HepG2 (cell line): ENCODE results near the gene PTPRH. TPM values are rescaled to one million over a fixed set of nuclear protein-coding genes. Genes with fewer than 3 reads are reported as not detected.
A peak's percentile ranks its signal among the peaks of the same experiment; 100 is the strongest.

Experiments used
- ATAC-seq: fragments of 200-7000 bp; cut with Tn5 transposase; 3 replicates; pipeline ENCODE4 v1.9.1; 2020; ENCODE audit warnings: mild to moderate bottlenecking, moderate library complexity
- BruUV-seq: library from RNA; stranded (reverse); fragments of 400-500 nt; replicated peaks from 2 replicates; lab custom pipeline; 2021; lab: Mats Ljungman, UMichigan
- CTCF ChIA-PET: fragments of 300-600 bp; formaldehyde crosslinking; extraction: SDS; loops from one replicate; lab custom pipeline; 2021; ENCODE audit warnings: low total read pairs, inconsistent platforms, low intra/inter-chr PET ratio; lab: Yijun Ruan, JAX
- POLR2A ChIA-PET: fragments of 350-600 bp; sonication (Branson Sonifier 250); formaldehyde crosslinking; loops from one replicate; lab custom pipeline; 2020; ENCODE audit warnings: antibody characterized with exemption, inconsistent platforms; lab: Yijun Ruan, JAX
- DNase-seq: peaks from one replicate; pipeline ENCODE4 v3.0.0-alpha.2; 2015; ENCODE audit warnings: low spot score
- FAIRE-seq: peaks from 3 replicates; lab custom pipeline; 2011; peaks lifted over from hg19 to GRCh38; lab: Jason Lieb, UNC
- H2AFZ ChIP-seq: one replicate; pipeline ENCODE4 v1.6.1; 2011; ENCODE audit warnings: low read length, inconsistent platforms
- H3K27ac ChIP-seq: fragments of 300-600 bp; 3 replicates; pipeline ENCODE4 v1.8.0; 2011; ENCODE audit warnings: mixed run types, mild to moderate bottlenecking, mixed read lengths, low read length, inconsistent platforms; ENCODE audit not compliant: insufficient read depth; ENCODE audit errors: extremely low read length
- H3K27me3 ChIP-seq, 2 experiments: fragments of 200-600 bp in 1 of 2; 2 replicates in 1 of 2; 3 replicates in 1 of 2; pipeline versions ENCODE4 v1.6.0 to v1.8.0; 2011; ENCODE audit warnings: low read length in 2 of 2, mild to moderate bottlenecking in 2 of 2, moderate library complexity in 2 of 2, inconsistent platforms in 1 of 2; ENCODE audit not compliant: insufficient read depth in 2 of 2, control insufficient read depth in 1 of 2
- H3K36me3 ChIP-seq, 2 experiments: fragments of 200-600 bp in 1 of 2; replicated peaks in 1 of 2; 2 replicates in 1 of 2; 3 replicates in 1 of 2; pipeline versions ENCODE4 v1.5.1 to v1.8.0; 2011; ENCODE audit warnings: low read length in 2 of 2, inconsistent platforms in 1 of 2; ENCODE audit not compliant: insufficient read depth in 2 of 2, control insufficient read depth in 1 of 2
- H3K4me1 ChIP-seq: 2 replicates; pipeline ENCODE4 v1.5.1; 2012; ENCODE audit warnings: low read length, inconsistent platforms; ENCODE audit not compliant: insufficient read depth
- H3K4me2 ChIP-seq: 2 replicates; pipeline ENCODE4 v1.6.0; 2011; ENCODE audit warnings: low read depth, low read length, inconsistent platforms
- H3K4me3 ChIP-seq, 3 experiments: fragments of 200-600 bp in 1 of 3; sonication (generic), shearing (Covaris generic) in 1 of 3; replicated peaks in 1 of 3; 2 replicates each; pipeline ENCODE4 v1.5.1; 2011 to 2016; ENCODE audit warnings: low read length in 3 of 3, inconsistent platforms in 2 of 3, low read depth in 2 of 3, mild to moderate bottlenecking in 2 of 3, control low read depth in 1 of 3, mixed read lengths in 1 of 3; ENCODE audit not compliant: insufficient read depth in 1 of 3
- H3K79me2 ChIP-seq: one replicate; pipeline ENCODE4 v1.6.1; 2011; ENCODE audit warnings: low read length, inconsistent platforms; ENCODE audit not compliant: insufficient read depth
- H3K9ac ChIP-seq: 2 replicates; pipeline ENCODE4 v1.6.0; 2011; ENCODE audit warnings: mild to moderate bottlenecking, low read depth, low read length, inconsistent platforms; ENCODE audit not compliant: insufficient read depth
- H3K9me3 ChIP-seq: 2 replicates; pipeline ENCODE4 v1.5.1; 2012; ENCODE audit warnings: mild to moderate bottlenecking, low read length
- H4K20me1 ChIP-seq: 2 replicates; pipeline ENCODE4 v1.6.0; 2011; ENCODE audit warnings: inconsistent platforms, mild to moderate bottlenecking, low read length, moderate library complexity; ENCODE audit not compliant: insufficient read depth
- AGO2 ChIP-seq: fragments of 200-400 bp; formaldehyde crosslinking; optimal IDR thresholded peaks from 2 replicates; pipeline ENCODE3; 2017; ENCODE audit warnings: mild to moderate bottlenecking, low read depth, low read length, moderate library complexity
- ATAD3A ChIP-seq: sonication (generic); formaldehyde crosslinking; IDR thresholded peaks from 2 replicates; pipeline ENCODE4 v1.4.0; 2020; ENCODE audit warnings: missing genetic modification reagents
- FOSL2 ChIP-seq: sonication (generic); formaldehyde crosslinking; IDR thresholded peaks from 2 replicates; pipeline ENCODE4 v1.4.0; 2020; ENCODE audit warnings: missing genetic modification reagents
- HNRNPL ChIP-seq: fragments of 200-400 bp; formaldehyde crosslinking; IDR thresholded peaks from 2 replicates; pipeline ENCODE4 v1.6.1; 2017; ENCODE audit warnings: mild to moderate bottlenecking, low read depth, low read length
- PHF5A ChIP-seq: IDR thresholded peaks from one replicate; pipeline ENCODE4 v1.6.1; 2018; ENCODE audit warnings: low read depth, missing genetic modification reagents; ENCODE audit not compliant: unreplicated experiment
- RBM22 ChIP-seq: fragments of 200-400 bp; formaldehyde crosslinking; optimal IDR thresholded peaks from 2 replicates; pipeline ENCODE3; 2017; ENCODE audit warnings: mild to moderate bottlenecking, low read length, moderate library complexity
- ZBTB38 ChIP-seq: sonication (generic); formaldehyde crosslinking; IDR thresholded peaks from 2 replicates; pipeline ENCODE4 v1.5.1; 2020; ENCODE audit warnings: mild to moderate bottlenecking, missing genetic modification reagents
- ZNF335 ChIP-seq: sonication (generic); formaldehyde crosslinking; IDR thresholded peaks from 2 replicates; pipeline ENCODE4 v1.4.0; 2020; ENCODE audit warnings: missing genetic modification reagents
- ZNF510 ChIP-seq: sonication (generic); formaldehyde crosslinking; IDR thresholded peaks from 2 replicates; pipeline ENCODE4 v1.4.0; 2020; ENCODE audit warnings: low read depth, mild to moderate bottlenecking, missing genetic modification reagents
- ZNF713 ChIP-seq: sonication (generic); formaldehyde crosslinking; IDR thresholded peaks from 2 replicates; pipeline ENCODE4 v1.4.0; 2020; ENCODE audit warnings: mild to moderate bottlenecking, missing genetic modification reagents
- WGBS: methylation state at CpG from one replicate; pipeline ENCODE4 v1.1.6; 2017; ENCODE audit warnings: low lambda C conversion rate; 5-methylcytosine and 5-hydroxymethylcytosine counted together
- in situ Hi-C: cut with HindIII; loops from 2 replicates; pipeline ENCODE4 v1.10.0; 2017; ENCODE audit warnings: low pct_unique_long_range_greater_than_20kb; ENCODE audit not compliant: extremely low pct_ligation_motif_present
- intact Hi-C: fragments of 100-400 bp; cut with micrococcal nuclease; formaldehyde crosslinking; loops from one replicate; pipeline ENCODE4 v1.10.0; 2022; ENCODE audit not compliant: unreplicated experiment
- polyA plus RNA-seq, 8 experiments: library from polyadenylated mRNA; depleted of rRNA in 3 of 8; stranded (reverse) in 7 of 8; unstranded in 1 of 8; fragments of >200 nt; fragmentation: Illumina TruSeq in 4 of 8; extraction: Trizol in 4 of 8; gene quantifications; 2 replicates each; pipeline versions ENCODE4 v1.2.1 to v1.2.3, GENCODE V29; 2011 to 2016; ENCODE audit warnings: low read depth in 4 of 8, missing spikeins in 1 of 8, mixed read lengths in 1 of 8; ENCODE audit not compliant: insufficient read depth in 1 of 8
- total RNA-seq, 5 experiments: library from RNA; depleted of rRNA; stranded (reverse); fragments of >200 nt; fragmentation: Illumina TruSeq; extraction: Trizol; gene quantifications; 2 replicates each; pipeline ENCODE4 v1.2.3, GENCODE V29; 2016; ENCODE audit warnings: low read depth in 1 of 5
- TF ChIP-seq, protein P1 (sequence below): sonication (generic); formaldehyde crosslinking; conservative IDR thresholded peaks from 2 replicates; pipeline ENCODE4 v1.8.1; 2023; ENCODE audit warnings: missing genetic modification reagents
- TF ChIP-seq, protein P2 (sequence below): sonication (generic); formaldehyde crosslinking; IDR thresholded peaks from 2 replicates; pipeline ENCODE4 v1.8.1; 2022; ENCODE audit warnings: low read depth, mild to moderate bottlenecking, missing genetic modification reagents

The PTPRH gene
- total and polyA plus RNA-seq, 2 of the 13 experiments (the other 11 are each of a cell fraction or from before 2014, with no cell fraction given), result 14.7 to 125 TPM

DNA sequence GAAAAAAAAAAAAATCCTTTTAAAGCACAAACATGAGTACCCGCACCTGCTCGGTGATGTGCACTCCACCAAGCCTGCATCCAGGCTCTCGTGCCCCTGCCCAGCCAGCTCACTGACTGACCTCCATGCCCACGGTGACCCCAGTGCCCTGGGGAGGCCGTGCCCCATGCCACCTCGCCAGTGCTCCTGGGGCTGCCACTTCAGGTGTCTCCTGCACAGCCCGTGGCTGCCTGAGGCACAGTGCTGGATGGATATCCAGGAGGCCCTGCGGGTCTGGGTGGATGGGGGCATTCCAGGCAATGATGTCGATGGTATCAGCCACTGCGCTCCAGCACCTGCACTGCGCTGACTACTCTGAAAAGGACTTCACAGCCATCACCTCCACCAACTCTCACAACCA is 40.5 kb upstream of the PTPRH start:
- ATAC-seq (no peak), FAIRE-seq (no peak), DNase-seq (no peak)
- no peaks in the 10 kb centered on the region for H3K27me3 ChIP-seq
- no peak overlapping the region for H3K4me2 ChIP-seq
- H3K79me2 ChIP-seq, result peaks cover 73% of the 10 kb centered on the region
- H3K4me3 ChIP-seq, result no peak overlapping the region
- 67% methylated on average over 1 of the region's 11 CpGs for WGBS
- peaks cover 56% of the 10 kb centered on the region for H4K20me1 ChIP-seq
- intact Hi-C loops (no loop called here), in situ Hi-C loops (no loop called here)
- no TSS peak for BruUV-seq
- TF ChIP-seq ZBTB38 (CRISPR knock-in tag), result peak; percentile 30; the same call in 1 of the 2 replicates
- TF ChIP-seq HNRNPL, result peak; percentile 77; the same call in 1 of the 2 replicates
- TF ChIP-seq, protein P1, sequence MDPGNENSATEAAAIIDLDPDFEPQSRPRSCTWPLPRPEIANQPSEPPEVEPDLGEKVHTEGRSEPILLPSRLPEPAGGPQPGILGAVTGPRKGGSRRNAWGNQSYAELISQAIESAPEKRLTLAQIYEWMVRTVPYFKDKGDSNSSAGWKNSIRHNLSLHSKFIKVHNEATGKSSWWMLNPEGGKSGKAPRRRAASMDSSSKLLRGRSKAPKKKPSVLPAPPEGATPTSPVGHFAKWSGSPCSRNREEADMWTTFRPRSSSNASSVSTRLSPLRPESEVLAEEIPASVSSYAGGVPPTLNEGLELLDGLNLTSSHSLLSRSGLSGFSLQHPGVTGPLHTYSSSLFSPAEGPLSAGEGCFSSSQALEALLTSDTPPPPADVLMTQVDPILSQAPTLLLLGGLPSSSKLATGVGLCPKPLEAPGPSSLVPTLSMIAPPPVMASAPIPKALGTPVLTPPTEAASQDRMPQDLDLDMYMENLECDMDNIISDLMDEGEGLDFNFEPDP (CRISPR knock-in tag), result no peak
- no peak overlapping the region for H3K27ac ChIP-seq
- ChIA-PET POLR2A (interaction anchor here (1.7 kb wide), 1 partner anchor 9 kb away, joined by 3 read pairs; no protein-coding TSS in a partner anchor), CTCF (no interaction called here)
- peaks cover 42% of the 10 kb centered on the region for H3K4me1 ChIP-seq
- no peak overlapping the region for H3K9ac ChIP-seq
- H2AFZ ChIP-seq, result no peak overlapping the region
- no peaks in the 10 kb centered on the region for H3K9me3 ChIP-seq
- H3K36me3 ChIP-seq, result peaks cover 21 to 71% of the 10 kb centered on the region in 2 experiments; a peak in 4 of 5 replicates

DNA sequence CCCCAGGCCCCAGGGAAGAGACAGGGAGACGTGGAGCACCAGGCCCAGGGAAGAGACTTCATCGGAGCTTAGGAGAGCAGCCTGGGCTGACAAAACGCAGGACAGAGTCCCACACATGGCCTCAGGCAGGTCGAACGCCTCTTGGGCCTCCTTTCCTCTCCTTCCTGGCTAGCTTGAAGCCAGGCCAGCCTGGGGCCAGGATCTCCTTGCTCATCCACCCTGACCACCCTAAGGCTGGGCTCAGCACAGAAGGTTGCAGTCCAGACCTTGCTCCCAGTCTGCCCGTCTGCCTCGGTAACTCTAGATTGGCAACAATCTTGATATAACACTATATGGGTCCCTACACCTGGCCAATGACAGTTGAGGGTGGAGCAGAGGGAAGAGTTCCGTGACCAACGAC is 39.4 kb upstream of the PTPRH start:
- FAIRE-seq (no peak), ATAC-seq (no peak), DNase-seq (no peak)
- Histone ChIP-seq H3K79me2 (peaks cover 61% of the 10 kb centered on the region), H3K9ac (no peak overlapping the region), H3K4me3 (no peak overlapping the region), H2AFZ (no peak overlapping the region), H3K27me3 (no peaks in the 10 kb centered on the region), H3K36me3 (peaks cover 26 to 78% of the 10 kb centered on the region in 2 experiments; a peak in 4 of 5 replicates), H3K27ac (no peak overlapping the region), H3K9me3 (no peaks in the 10 kb centered on the region), H3K4me1 (peaks cover 31% of the 10 kb centered on the region), H4K20me1 (peaks cover 53% of the 10 kb centered on the region), H3K4me2 (no peak overlapping the region)
- POLR2A ChIA-PET, result interaction anchor here (1.7 kb wide), 1 partner anchor 10 kb away, joined by 3 read pairs; no protein-coding TSS in a partner anchor
- CTCF ChIA-PET, result no interaction called here
- no TSS peak for BruUV-seq
- intact Hi-C loops (no loop called here), in situ Hi-C loops (no loop called here)
- WGBS, result 97% methylated on average over 9 of the region's 9 CpGs
- TF ChIP-seq, protein P2, sequence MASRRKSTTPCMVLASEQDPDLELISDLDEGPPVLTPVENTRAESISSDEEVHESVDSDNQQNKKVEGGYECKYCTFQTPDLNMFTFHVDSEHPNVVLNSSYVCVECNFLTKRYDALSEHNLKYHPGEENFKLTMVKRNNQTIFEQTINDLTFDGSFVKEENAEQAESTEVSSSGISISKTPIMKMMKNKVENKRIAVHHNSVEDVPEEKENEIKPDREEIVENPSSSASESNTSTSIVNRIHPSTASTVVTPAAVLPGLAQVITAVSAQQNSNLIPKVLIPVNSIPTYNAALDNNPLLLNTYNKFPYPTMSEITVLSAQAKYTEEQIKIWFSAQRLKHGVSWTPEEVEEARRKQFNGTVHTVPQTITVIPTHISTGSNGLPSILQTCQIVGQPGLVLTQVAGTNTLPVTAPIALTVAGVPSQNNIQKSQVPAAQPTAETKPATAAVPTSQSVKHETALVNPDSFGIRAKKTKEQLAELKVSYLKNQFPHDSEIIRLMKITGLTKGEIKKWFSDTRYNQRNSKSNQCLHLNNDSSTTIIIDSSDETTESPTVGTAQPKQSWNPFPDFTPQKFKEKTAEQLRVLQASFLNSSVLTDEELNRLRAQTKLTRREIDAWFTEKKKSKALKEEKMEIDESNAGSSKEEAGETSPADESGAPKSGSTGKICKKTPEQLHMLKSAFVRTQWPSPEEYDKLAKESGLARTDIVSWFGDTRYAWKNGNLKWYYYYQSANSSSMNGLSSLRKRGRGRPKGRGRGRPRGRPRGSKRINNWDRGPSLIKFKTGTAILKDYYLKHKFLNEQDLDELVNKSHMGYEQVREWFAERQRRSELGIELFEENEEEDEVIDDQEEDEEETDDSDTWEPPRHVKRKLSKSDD, result no peak
- TF ChIP-seq AGO2 (peak; percentile 6), RBM22 (peak; percentile 18), ZNF510 (no peak), FOSL2 (CRISPR knock-in tag) (no peak), PHF5A (CRISPR knock-in tag) (no peak), ZNF713 (CRISPR knock-in tag) (no peak), ZNF335 (CRISPR knock-in tag) (no peak), ATAD3A (CRISPR knock-in tag) (no peak)
